Activated CD8-positive, alpha-beta T cell treated with anti-CD3 and anti-CD28 coated beads for 36 hours (primary cell): ENCODE measurements around the gene PTP4A2. TPM values are rescaled to one million over a fixed set of nuclear protein-coding genes. Genes with fewer than 3 reads are reported as not detected.

ENCODE experiments used
- ATAC-seq: fragments of 200-7000 bp; cut with Tn5 transposase; one replicate; pipeline ENCODE4 v1.10.0; 2021; ENCODE audit warnings: mild to moderate bottlenecking, moderate library complexity
- CTCF ChIA-PET: fragments of 350-600 bp; sonication (Branson Sonifier 250); formaldehyde crosslinking; loops from one replicate; lab custom pipeline; 2021; ENCODE audit warnings: antibody characterized with exemption; lab: Charles Lee
- POLR2A ChIA-PET: fragments of 350-600 bp; sonication (Branson Sonifier 250); formaldehyde crosslinking; loops from one replicate; lab custom pipeline; 2021; ENCODE audit warnings: antibody characterized with exemption; lab: Charles Lee
- DNase-seq: peaks from one replicate; pipeline ENCODE4 v3.0.0-alpha.2; 2020
- H3K27ac Mint-ChIP-seq: one replicate; pipeline ENCODE4 v1.8.0; 2021; ENCODE audit warnings: mild to moderate bottlenecking, mixed read lengths
- H3K27me3 Mint-ChIP-seq: one replicate; pipeline ENCODE4 v1.8.0; 2021; ENCODE audit warnings: mixed read lengths
- H3K36me3 Mint-ChIP-seq: one replicate; pipeline ENCODE4 v1.8.0; 2021; ENCODE audit warnings: low read depth, mixed read lengths
- H3K4me1 Mint-ChIP-seq: one replicate; pipeline ENCODE4 v1.8.0; 2021; ENCODE audit warnings: low read depth, mixed read lengths
- H3K4me3 Mint-ChIP-seq: one replicate; pipeline ENCODE4 v1.8.0; 2021; ENCODE audit warnings: mild to moderate bottlenecking, moderate library complexity, mixed read lengths
- H3K9me3 Mint-ChIP-seq: one replicate; pipeline ENCODE4 v1.8.0; 2021; ENCODE audit warnings: mixed read lengths
- intact Hi-C: fragments of 100-400 bp; cut with micrococcal nuclease; formaldehyde crosslinking; loops from one replicate; pipeline ENCODE4 v1.10.0; 2022
- total RNA-seq, 2 experiments: library from RNA; stranded (reverse); gene quantifications; one replicate each; pipeline ENCODE4 v1.2.3, GENCODE V29; 2021
- TF ChIP-seq, protein P1 (sequence below): fragments of 200-600 bp; IDR thresholded peaks from one replicate; pipeline ENCODE4 v1.8.0; 2022; ENCODE audit warnings: antibody characterized with exemption, mild to moderate bottlenecking

PTP4A2 gene
- total RNA-seq, 2 experiments from 2014 or later = 273 to 296 TPM

DNA sequence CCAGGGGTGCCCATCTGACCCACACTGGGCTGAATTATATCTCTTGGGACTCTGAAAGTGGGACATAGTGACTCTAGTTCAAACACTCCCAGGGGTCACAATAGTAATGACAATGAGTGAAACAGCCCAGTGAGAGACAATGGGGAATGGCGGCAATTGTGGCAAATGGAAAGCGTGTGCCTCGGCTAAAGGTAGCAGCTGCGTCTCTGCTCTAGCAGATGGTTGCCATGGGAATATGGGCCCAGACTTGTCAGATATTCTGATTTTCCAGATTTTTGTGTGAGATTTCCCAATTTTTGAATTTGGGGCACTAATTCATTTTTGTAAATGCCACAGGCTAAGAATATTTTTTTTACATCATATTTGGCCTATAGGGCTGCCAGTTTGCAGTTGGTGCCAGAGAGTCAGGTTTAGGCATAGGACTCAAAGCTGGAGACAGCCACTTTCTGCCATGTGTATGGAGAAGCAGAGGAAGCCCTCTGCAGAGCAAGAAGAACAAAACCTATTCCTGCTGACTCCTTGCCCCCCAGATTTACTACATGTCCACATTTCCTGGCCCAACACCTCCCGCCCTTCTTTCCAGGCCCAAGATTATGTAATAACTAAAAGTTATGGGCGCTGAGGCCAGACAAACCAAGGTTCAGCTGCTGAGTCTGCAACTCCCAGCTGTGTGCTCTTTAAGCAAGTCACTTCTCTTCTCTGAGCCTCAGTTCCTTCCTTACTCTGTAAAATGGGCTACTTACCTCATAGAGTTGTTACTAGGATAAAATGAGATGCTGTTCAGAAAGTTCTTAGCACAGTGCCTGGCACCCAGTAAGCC is 21.6 kb upstream of the PTP4A2 start:
- ChIA-PET POLR2A (interaction anchor here (0.7 to 7.7 kb wide), 3 partner anchors 21 to 43 kb away, joined by 3 to 61 read pairs (median 5); partner anchors contain the start of gene PTP4A2), CTCF (interaction anchor here (2.7 to 10.5 kb wide), 2 partner anchors 16 to 21 kb away, joined by 11 to 116 read pairs; partner anchors contain the start of gene PTP4A2)
- Mint-ChIP-seq H3K4me1 (peaks cover 70% of the 10 kb centered on the region), H3K27me3 (no peaks in the 10 kb centered on the region), H3K36me3 (no peaks in the 10 kb centered on the region), H3K27ac (peak overlapping the region; percentile 60), H3K9me3 (no peaks in the 10 kb centered on the region), H3K4me3 (no peak overlapping the region)
- TF ChIP-seq, protein P1, sequence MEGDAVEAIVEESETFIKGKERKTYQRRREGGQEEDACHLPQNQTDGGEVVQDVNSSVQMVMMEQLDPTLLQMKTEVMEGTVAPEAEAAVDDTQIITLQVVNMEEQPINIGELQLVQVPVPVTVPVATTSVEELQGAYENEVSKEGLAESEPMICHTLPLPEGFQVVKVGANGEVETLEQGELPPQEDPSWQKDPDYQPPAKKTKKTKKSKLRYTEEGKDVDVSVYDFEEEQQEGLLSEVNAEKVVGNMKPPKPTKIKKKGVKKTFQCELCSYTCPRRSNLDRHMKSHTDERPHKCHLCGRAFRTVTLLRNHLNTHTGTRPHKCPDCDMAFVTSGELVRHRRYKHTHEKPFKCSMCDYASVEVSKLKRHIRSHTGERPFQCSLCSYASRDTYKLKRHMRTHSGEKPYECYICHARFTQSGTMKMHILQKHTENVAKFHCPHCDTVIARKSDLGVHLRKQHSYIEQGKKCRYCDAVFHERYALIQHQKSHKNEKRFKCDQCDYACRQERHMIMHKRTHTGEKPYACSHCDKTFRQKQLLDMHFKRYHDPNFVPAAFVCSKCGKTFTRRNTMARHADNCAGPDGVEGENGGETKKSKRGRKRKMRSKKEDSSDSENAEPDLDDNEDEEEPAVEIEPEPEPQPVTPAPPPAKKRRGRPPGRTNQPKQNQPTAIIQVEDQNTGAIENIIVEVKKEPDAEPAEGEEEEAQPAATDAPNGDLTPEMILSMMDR = no peak
- DNase-seq (no peak), ATAC-seq (no peak)
- intact Hi-C loops = loop anchor here (5.0 kb wide), 2 partner anchors 32 to 132 kb away; no protein-coding TSS in a partner anchor

DNA sequence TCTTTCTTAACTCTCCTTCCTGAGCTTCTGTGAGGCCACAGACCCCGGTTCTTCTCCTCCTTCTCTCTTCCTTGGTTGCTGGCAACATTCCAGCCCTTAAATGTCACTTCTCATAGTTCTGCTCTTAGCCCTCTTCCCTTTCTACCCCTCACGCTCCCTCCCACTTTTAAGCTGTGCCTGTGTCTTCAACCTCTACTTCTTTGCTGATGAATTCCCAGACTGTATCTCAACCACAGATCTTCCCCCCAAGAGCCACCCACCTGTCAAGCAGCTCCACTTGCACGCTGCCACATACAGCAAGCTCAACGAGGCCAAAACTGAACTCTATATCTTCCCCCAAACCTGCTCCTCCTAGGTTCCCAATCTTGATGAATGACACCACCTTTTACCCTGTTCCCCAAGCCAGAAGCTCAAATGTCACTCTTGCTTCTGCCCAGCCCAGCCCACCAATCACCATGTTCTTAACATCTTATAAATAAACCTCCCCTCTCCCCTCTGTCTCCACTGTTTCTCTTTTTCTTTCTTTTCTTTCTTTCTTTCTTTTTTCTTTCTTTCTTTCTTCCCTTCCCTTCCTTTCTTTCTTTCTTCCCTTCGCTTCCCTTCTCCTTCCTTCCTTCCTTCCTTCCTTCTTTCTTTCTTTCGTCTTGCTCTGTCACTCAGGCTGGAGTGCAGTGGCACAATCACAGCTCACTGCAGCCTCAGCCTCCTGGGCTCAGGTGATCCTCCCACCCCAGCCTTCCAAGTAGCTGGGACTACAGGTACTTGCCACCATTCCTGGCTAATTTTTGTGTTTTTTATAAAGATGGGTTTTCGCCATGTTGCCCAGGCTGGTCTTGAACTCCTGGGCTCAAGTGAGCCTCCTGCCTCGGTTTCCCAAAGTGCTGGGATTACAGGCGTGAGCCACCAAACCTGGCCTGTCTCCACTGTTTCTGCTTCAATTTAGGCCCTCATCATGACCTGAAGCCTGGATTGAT is 19.8 kb upstream of the PTP4A2 start:
- DNase-seq = peak; percentile 76
- no peaks in the 10 kb centered on the region for H3K27me3 Mint-ChIP-seq
- H3K36me3 Mint-ChIP-seq = no peaks in the 10 kb centered on the region
- CTCF ChIA-PET = interaction anchor here (0.7 to 10.5 kb wide), 12 partner anchors 14 to 213 kb away, joined by 3 to 116 read pairs (median 4); partner anchors contain the start of gene PTP4A2
- ATAC-seq = peak; percentile 61
- peak overlapping the region; percentile 16 for H3K4me3 Mint-ChIP-seq
- intact Hi-C loops = loop anchor here (2.0 kb wide), 1 partner anchor 17 kb away; no protein-coding TSS in a partner anchor
- POLR2A ChIA-PET = interaction anchor here (0.7 to 7.7 kb wide), 10 partner anchors 10 to 144 kb away, joined by 3 to 120 read pairs (median 6); partner anchors contain the start of gene PTP4A2
- peaks cover 66% of the 10 kb centered on the region for H3K4me1 Mint-ChIP-seq
- no peaks in the 10 kb centered on the region for H3K9me3 Mint-ChIP-seq
- peak overlapping the region; percentile 95 for H3K27ac Mint-ChIP-seq
- TF ChIP-seq, protein P1 = no peak

GRCh38 chr1:31955917-31956736 is 18.0 kb upstream of the PTP4A2 start:
- Mint-ChIP-seq H3K27me3 (no peaks in the 10 kb centered on the region), H3K4me1 (peaks cover 66% of the 10 kb centered on the region), H3K36me3 (no peaks in the 10 kb centered on the region), H3K9me3 (no peaks in the 10 kb centered on the region), H3K27ac (peak overlapping the region; percentile 95), H3K4me3 (peak overlapping the region; percentile 62)
- DNase-seq (peak; percentile 96), ATAC-seq (peak; percentile 80)
- intact Hi-C loops = loop anchor here (2.0 kb wide), 1 partner anchor 15 kb away; no protein-coding TSS in a partner anchor
- TF ChIP-seq, protein P1 = peak; percentile 13
- ChIA-PET POLR2A (interaction anchor here (1.1 to 7.7 kb wide), 10 partner anchors 8 to 142 kb away, joined by 3 to 120 read pairs (median 4); partner anchors contain the start of gene PTP4A2), CTCF (interaction anchor here (0.8 to 10.5 kb wide), 11 partner anchors 8 to 166 kb away, joined by 3 to 116 read pairs (median 5); partner anchors contain the start of gene PTP4A2)

DNA sequence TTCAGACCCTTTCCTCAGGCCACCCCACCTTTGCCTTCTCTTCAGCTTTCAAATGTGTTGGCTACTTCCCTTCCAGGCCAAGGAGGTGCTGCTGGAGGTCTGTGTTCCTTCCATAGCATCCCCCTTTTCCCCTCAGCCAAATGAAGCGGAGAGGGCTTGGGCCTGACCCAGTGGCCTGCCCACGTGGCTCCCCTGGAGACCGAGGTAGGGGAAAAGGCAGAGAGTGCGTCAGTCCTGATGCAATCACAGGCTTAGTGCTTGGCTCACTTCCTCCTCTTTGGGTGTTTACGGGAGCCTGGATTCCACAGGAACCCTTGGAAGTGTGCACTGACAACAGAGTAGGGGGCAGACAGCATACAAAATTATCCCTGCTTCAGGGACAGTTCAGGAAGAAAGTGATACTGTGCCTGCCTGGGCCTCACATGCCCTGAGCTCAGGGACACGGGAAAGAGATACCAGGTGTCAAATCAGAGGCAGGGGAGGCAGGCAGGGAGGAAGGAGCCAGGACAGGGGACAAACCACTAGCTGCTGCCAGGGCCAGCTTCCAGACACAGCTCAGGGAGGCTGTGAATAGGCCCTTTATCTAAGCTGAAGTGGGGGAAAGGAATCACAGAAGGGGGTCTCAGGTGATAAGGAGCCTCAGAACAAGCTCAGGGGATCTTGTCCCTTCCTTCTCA is 16.6 kb upstream of the PTP4A2 start:
- POLR2A ChIA-PET = interaction anchor here (0.9 to 7.7 kb wide), 6 partner anchors 9 to 45 kb away, joined by 4 to 120 read pairs (median 8); partner anchors contain the start of gene PTP4A2
- CTCF ChIA-PET = interaction anchor here (0.7 to 10.5 kb wide), 8 partner anchors 9 to 165 kb away, joined by 3 to 116 read pairs (median 12); partner anchors contain the start of gene PTP4A2
- no peaks in the 10 kb centered on the region for H3K27me3 Mint-ChIP-seq
- TF ChIP-seq, protein P1 = no peak
- no peaks in the 10 kb centered on the region for H3K36me3 Mint-ChIP-seq
- no peak for ATAC-seq
- peak overlapping the region; percentile 87 for H3K27ac Mint-ChIP-seq
- DNase-seq = no peak
- H3K4me3 Mint-ChIP-seq = no peak overlapping the region
- H3K9me3 Mint-ChIP-seq = no peaks in the 10 kb centered on the region
- intact Hi-C loops = no loop called here
- peaks cover 61% of the 10 kb centered on the region for H3K4me1 Mint-ChIP-seq
